MG63 (cell line): Measurements from ENCODE around the gene FAM98C. TPM values are rescaled to one million over a fixed set of nuclear protein-coding genes. Genes with fewer than 3 reads are reported as not detected.
"Not testable (repeated sequence)": the region's sequence is repeated elsewhere in the genome, so short reads cannot be mapped to it uniquely, and the experiment has no call there.

Source experiments
- DNase-seq: peaks from one replicate; pipeline ENCODE4 v3.0.0-alpha.2; 2020
- H3K27me3 ChIP-seq: fragments of 250-450 bp; sonication (Bioruptor Pico); 2 replicates; pipeline ENCODE4 v1.5.1; 2020; ENCODE audit warnings: mild to moderate bottlenecking, moderate library complexity
- H3K36me3 ChIP-seq: fragments of 250-450 bp; sonication (Bioruptor Pico); 2 replicates; pipeline ENCODE4 v1.5.1; 2020; ENCODE audit warnings: mild to moderate bottlenecking, moderate library complexity
- H3K4me3 ChIP-seq: fragments of 250-450 bp; sonication (Bioruptor Pico); 2 replicates; pipeline ENCODE4 v1.5.1; 2020; ENCODE audit warnings: mild to moderate bottlenecking, moderate library complexity
- H3K9me3 ChIP-seq: fragments of 250-450 bp; sonication (Bioruptor Pico); 2 replicates; pipeline ENCODE4 v1.5.1; 2020; ENCODE audit warnings: mild to moderate bottlenecking, moderate library complexity
- total RNA-seq: library from RNA; depleted of rRNA; stranded (reverse); fragments of >200 nt; shearing (Covaris generic); gene quantifications from 2 replicates; pipeline ENCODE4 v1.2.3, GENCODE V29; 2014; ENCODE audit warnings: low replicate concordance; rRNA removed

Gene FAM98C
- total RNA-seq = 12.7 and 15.3 TPM in 2 replicates

DNA sequence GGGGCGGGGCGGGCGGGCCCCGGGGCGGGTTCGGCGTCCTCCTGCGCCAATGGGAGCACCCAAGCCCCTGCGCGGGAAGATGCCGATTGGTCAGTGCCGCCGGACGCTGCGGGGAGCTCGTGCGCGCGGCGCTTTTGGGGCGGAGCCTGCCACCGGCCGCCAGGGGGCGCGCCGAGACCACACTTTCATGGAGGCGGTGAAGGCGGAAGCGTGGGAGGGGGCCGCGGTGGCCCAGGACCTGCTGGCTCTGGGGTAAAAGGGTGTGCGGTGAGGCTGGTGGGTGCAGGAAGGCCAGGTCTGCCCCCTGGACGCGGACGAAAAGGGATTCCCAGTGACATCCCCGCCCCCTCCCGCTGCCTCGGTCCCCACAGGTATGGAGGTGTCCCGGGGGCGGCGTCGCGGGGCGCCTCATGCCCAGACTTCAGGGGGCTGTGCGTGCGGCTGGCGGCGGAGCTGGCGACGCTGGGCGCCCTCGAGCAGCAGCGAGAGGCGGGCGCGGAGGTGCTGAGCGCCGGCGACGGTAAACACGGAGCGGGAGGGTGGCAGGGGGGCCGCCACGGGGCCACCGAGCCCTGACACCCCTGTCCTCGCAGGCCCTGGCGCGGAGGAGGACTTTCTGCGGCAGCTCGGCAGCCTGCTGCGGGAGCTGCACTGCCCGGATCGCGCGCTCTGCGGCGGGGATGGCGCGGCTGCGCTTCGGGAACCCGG lies at the start of gene FAM98C:
FAM98C (plus strand) TSS at position 127 of the 708 bp plus-strand sequence; CDS start at position 188, 61 bp downstream.
- DNase-seq = peak; percentile 96
- no peaks in the 10 kb centered on the region for H3K9me3 ChIP-seq
- peak within 1 kb of the TSS; percentile 72 for H3K4me3 ChIP-seq
- H3K36me3 ChIP-seq = peaks cover 3% of the 10 kb centered on the region
- no peaks in the 10 kb centered on the region for H3K27me3 ChIP-seq

DNA sequence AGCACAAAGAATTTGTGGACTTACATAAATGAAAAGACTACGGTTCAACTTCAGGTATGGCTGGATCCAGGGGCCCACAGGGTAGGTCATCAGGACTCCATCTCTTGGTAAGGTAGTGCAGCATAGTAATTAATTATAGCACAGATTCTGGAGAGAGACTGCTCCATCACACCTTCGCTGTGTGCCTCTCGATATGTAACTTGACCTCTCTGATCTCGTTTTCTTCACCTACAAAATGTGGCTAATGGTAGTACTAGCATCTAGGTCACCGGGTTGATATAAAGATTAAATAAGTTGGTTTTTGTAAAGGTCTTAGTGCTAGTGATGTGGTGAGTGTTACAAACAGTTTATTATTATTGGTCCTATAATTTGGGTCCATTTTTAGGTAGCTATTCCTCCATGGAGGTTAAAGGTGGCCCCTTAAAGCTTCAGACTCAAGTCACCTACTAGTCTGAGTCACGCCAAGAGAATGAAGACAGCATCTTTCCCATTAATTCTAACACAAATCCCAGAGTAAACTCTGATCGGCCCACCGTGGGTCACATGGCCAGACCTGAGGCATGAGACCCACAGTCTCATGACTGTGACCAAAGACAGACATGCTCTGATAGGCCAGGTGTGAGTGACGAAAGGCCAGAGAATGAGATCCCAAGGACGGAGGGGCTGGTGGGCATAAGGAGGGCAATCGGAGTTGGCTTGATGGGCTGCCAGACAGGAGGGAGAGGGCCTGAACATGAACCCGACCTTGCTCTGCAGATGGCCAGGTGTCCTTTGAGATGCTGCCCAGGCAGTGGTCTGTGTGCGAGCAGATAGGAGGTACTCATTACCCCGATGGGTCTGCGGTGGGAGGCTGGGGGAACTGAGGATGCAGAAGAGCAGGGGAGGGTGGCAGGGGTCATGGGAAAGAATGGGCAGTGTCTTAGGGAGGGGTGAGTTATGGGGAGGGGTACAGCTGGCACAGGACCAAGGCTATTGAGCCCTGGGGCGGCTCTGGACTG lies 46.9 kb upstream of the FAM98C start:
- H3K27me3 ChIP-seq = peaks cover 32% of the 10 kb centered on the region
- no peak overlapping the region for H3K4me3 ChIP-seq
- H3K36me3 ChIP-seq = no peaks in the 10 kb centered on the region
- DNase-seq = no peak
- no peaks in the 10 kb centered on the region for H3K9me3 ChIP-seq

DNA sequence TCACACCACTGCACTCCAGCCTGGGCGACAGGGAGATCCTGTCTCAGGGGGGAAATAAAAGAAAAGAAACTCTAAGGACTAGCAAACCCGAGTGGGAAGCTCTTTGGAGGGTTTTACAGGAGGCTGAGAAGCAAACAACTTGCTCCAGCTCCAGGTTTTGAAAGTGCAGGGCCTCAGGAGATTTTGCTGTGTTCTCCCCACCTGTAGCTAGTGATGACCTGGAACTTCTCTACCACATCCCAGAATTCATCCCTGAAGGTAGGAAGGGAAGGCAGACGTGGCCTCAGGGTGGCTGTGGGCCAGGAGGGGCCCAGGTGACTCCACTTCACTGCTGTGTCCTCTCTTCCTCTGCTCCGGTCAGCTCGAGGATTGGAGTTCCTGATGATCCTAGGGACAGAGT lies 44.8 kb upstream of the FAM98C start:
- no peaks in the 10 kb centered on the region for H3K9me3 ChIP-seq
- peaks cover 39% of the 10 kb centered on the region for H3K27me3 ChIP-seq

DNA sequence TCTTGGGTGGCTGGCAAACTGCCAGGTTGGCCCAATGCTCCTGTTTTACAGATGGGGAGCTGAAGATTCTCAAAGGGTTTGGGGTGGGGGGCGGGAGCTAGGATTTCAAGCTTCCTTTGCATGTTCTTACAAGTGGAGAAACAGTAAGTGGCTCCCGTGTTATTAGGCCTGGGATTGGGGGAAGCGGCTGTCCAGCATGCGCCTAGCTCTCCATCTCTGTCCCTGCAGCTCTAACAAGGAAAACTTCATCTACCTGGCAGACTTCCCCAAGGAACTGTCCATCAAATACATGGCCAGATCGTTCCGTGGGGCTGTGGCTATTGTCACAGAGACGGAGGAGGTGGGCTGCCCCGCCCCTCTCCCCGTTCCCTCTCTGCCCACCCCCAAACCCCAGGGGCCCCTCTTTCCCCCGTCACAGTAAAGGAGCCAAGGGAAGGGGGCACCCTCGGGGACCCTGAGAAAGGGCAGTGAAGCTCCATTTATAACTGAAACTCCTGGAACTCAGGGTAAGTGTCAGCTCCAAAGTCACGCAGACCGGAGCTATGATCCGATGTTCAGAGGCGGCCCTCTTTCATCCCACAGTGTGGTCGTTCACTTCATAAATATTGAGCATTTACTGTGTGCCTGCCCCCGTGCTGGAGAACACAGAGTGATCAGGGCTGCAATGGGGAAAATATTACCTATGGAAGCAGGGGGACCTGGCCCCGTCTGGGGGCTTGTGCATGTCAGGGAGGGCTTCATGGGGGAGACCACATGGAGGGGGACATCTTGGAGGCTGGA lies 43.5 kb upstream of the FAM98C start:
- Histone ChIP-seq H3K9me3 (no peaks in the 10 kb centered on the region), H3K27me3 (peaks cover 39% of the 10 kb centered on the region), H3K4me3 (no peak overlapping the region), H3K36me3 (no peaks in the 10 kb centered on the region)
- no peak for DNase-seq

More for the DNA sequence above, 44.8 kb upstream of the FAM98C start:
- Histone ChIP-seq H3K36me3 (no peaks in the 10 kb centered on the region), H3K4me3 (no peak overlapping the region)
- DNase-seq = no peak

DNA sequence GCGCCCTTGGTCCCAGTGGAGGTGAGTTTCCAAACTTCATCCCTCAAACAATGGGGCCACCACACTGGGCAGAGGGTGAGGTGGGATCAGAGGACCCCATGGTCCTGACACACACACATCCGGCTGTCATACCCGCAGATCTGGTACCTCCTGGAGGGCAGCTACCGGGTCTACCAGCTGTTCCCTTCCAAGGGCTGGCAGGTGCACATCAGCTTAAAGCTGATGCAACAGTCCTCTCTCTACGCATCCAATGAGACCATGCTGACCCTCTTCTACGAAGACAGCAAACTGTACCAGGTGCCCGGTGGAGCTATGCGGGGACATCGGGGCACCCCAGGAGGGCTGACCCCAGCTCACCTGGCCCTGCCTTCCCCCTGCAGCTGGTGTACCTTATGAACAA lies 42.5 kb upstream of the FAM98C start:
- DNase-seq = no peak
- Histone ChIP-seq H3K27me3 (peaks cover 40% of the 10 kb centered on the region), H3K9me3 (no peaks in the 10 kb centered on the region), H3K36me3 (no peaks in the 10 kb centered on the region), H3K4me3 (no peak overlapping the region)

DNA sequence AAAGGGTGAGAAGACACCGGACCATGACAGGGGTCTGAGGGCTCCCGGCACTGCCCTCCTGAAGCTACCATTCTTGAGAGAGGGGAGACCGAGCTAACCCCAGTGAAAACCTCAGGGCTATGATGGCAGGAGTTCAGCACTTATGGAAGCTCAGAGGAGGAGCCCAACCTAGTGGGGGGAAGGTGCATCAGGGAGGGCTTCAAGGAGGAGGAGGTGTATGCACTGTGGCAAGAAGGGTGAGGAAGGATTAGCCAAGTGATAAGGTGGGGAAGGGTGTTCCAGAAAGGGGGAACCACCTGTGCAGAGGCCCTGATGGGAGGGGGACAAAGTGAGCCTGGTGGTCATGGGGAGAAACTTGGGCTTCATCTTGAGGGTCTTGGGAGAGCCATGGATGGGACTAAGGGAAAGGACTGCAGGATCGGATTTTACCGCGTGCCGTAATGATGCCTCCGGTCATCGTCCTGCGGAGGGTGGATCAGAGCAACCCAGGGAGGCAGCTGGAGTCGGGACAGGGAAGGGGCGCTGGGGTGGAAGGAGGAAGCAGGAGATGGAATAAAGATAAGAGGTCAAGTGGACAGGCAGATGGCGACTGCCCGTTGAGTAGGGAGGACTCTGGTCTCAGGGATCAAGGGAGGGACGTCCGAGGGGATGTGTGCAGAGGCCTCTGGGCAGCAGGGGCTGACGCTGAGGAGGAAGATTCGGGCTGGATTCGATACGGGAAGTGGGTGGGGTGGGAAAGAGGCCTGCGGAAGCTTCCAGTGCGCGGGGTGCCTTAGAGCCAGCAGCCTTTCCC lies 41.9 kb upstream of the FAM98C start:
- Histone ChIP-seq H3K36me3 (no peaks in the 10 kb centered on the region), H3K4me3 (peak overlapping the region; percentile 57), H3K27me3 (peaks cover 39% of the 10 kb centered on the region), H3K9me3 (no peaks in the 10 kb centered on the region)
- no peak for DNase-seq

DNA sequence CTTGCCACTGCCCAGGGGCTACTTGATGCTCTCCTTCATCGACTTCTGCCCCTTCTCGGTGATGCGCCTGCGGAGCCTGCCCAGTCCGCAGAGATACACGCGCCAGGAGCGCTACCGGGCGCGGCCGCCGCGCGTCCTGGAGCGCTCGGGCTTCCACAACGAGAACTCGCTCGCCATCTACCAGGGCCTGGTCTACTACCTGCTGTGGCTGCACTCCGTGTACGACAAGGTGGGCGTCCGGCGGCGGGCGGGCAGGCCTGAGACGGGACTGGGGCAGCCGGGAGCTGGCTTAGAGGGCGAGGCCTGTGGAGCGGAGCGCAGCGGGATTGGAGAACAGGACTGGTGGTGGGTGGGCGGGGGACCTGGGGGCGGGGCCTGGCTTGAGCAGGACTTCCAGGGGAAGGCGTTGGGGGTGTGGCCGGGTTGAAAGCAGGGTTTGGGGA lies 41.2 kb upstream of the FAM98C start:
- DNase-seq = peak; percentile 83
- H3K27me3 ChIP-seq = peaks cover 35% of the 10 kb centered on the region
- H3K9me3 ChIP-seq = no peaks in the 10 kb centered on the region
- H3K4me3 ChIP-seq = peak overlapping the region; percentile 57
- H3K36me3 ChIP-seq = no peaks in the 10 kb centered on the region

DNA sequence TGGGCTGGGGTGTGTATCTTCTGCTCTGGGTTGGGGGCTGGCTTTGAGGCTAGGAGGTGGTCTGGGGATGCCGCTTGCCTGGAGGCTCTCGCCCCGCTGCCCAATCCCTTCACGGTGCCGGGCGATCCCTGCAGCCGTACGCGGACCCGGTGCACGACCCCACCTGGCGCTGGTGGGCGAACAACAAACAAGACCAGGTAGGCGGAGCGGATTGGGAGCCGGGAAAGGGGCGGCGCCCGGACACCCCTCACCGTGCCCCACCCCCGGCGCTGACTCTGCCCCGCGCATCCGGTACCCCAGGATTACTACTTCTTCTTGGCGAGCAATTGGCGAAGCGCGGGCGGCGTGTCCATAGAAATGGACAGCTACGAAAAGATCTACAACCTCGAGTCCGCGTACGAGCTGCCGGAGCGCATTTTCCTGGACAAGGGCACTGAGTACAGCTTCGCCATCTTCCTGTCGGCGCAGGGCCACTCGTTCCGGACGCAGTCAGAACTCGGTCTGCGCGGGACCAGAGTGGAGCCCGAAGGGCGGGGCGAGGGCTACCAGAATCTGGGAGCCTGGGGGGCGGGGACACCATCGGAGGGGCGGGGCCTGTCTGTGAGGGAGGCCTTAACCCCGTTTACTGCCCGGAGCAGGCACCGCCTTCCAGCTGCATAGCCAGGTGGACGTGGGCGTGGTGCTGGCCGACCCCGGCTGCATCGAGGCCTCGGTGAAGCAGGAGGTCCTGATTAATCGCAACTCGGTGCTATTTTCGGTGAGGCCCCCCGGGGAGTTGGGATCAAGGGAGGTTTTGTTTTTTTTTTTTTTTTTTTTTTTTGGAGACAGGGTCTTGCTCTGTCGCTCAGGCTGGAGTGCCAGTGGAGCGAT lies 40.6 kb upstream of the FAM98C start:
- peaks cover 31% of the 10 kb centered on the region for H3K27me3 ChIP-seq
- peak; percentile 88 for DNase-seq
- H3K36me3 ChIP-seq = no peaks in the 10 kb centered on the region
- no peaks in the 10 kb centered on the region for H3K9me3 ChIP-seq
- H3K4me3 ChIP-seq = peak overlapping the region; percentile 57

DNA sequence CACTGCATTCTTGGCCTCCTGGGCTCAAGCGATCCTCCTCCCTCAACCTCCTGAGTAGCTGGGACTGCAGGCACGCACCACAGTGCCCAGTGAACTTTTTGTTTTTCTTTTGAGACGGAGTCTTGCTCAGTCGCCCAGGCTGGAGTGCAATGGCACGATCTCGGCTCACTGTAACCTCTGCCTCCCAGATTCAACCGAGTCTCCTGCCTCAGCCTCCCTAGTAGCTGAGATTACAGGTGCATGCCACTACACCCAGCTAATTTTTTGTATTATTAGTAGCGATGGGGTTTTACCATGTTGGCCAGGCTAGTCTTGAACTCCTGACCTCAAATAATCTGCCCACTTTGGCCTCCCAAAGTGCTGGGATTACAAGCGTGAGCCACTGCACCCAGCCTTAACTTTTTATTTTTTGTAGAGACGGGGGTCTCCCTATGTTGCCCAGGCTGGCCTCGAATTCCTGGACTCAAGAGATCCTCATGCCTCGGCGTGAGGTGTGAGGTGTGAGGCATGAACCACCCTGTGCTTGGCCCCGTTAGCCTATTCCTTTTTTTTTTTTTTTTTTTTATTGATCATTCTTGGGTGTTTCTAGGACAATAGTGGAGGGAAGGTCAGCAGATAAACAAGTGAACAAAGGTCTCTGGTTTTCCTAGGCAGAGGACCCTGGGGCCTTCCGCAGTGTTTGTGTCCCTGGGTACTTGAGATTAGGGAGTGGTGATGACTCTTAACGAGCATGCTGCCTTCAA lies 39.8 kb upstream of the FAM98C start:
- Histone ChIP-seq H3K27me3 (peaks cover 31% of the 10 kb centered on the region), H3K4me3 (peak overlapping the region; percentile 57)
- H3K9me3 ChIP-seq, H3K36me3 ChIP-seq, DNase-seq: not testable (repeated sequence)

DNA sequence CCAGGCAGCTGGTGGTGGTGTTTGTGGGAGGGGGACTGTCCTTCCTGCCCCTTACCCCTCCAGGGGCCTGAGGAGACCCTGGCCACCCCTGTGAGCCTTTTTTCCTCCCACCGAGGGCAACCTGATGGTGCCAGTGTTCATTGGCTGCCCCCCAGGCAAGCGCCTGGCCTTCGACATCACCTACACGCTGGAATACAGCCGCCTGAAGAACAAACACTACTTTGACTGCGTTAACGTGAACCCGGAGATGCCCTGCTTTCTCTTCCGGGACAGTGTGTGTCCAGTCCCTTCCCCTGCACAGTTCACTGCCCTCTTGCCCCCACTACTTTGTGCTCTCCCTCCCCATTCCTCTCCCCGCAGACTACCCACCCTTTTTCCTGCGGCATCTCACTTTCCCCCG lies 35.9 kb upstream of the FAM98C start:
- H3K9me3 ChIP-seq = no peaks in the 10 kb centered on the region
- H3K4me3 ChIP-seq = no peak overlapping the region
- peaks cover 2% of the 10 kb centered on the region; the same call in 1 of the 2 replicates for H3K27me3 ChIP-seq
- no peak for DNase-seq
- no peaks in the 10 kb centered on the region for H3K36me3 ChIP-seq

DNA sequence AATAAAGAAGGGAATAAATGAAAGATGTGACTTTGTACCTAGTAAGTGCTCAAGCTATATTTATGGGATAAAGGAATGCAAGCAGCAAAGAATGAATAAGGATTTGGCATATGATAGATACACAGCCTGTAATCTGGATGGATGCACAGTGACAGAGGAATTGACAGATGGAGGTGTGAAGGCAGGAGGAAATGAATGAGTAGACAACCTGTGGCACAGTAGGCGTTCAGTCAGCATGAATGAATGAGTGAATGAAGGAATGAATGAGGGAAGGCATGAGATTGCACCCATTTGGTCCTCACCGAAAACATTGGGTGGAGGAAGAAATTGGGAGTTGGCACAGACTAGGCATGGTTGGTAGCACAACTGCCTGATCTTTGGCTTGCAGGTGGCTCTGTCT lies 33.3 kb upstream of the FAM98C start:
- Histone ChIP-seq H3K4me3 (no peak overlapping the region), H3K36me3 (no peaks in the 10 kb centered on the region), H3K27me3 (peaks cover 2% of the 10 kb centered on the region; the same call in 1 of the 2 replicates), H3K9me3 (no peaks in the 10 kb centered on the region)
- no peak for DNase-seq

DNA sequence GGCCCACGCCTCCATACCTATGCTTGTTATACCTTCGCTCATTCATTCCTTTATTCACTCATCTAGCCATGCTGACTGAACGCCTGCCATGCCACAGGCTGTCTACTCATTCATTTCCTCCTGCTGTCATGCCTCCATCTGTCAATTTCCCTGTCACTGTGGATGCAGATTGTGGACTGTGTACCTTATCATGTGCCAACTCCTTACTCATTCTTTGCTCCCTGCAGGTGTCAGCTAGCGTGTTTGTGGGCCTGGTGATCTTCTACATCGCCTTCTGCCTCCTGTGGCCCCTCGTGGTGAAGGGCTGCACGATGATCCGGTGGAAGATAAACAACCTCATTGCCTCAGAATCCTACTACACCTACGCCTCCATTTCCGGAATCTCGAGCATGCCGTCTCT lies 32.6 kb upstream of the FAM98C start:
- Histone ChIP-seq H3K27me3 (no peaks in the 10 kb centered on the region), H3K4me3 (no peak overlapping the region), H3K36me3 (peaks cover 4% of the 10 kb centered on the region), H3K9me3 (no peaks in the 10 kb centered on the region)
- DNase-seq = no peak

DNA sequence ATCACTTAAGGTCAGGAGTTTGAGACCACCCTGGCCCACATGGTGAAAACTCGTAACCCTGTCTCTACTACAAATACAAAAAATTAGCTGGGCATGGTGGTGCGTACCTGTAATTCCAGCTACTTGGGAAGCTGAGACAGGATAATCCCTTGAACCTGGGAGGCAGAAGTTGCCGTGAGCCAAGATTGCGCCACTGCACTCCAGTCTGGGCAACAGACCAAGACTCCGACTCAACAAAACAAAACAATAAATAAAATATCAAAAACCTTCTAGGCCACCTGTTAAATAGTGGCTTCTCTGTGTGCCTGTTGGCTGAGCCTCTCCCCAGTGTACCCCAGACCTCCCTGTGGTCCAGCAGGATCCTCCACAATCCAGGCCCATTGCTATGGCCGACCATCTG lies 31.8 kb upstream of the FAM98C start:
- DNase-seq = no peak
- Histone ChIP-seq H3K9me3 (no peaks in the 10 kb centered on the region), H3K36me3 (peaks cover 12% of the 10 kb centered on the region), H3K4me3 (no peak overlapping the region), H3K27me3 (no peaks in the 10 kb centered on the region)

DNA sequence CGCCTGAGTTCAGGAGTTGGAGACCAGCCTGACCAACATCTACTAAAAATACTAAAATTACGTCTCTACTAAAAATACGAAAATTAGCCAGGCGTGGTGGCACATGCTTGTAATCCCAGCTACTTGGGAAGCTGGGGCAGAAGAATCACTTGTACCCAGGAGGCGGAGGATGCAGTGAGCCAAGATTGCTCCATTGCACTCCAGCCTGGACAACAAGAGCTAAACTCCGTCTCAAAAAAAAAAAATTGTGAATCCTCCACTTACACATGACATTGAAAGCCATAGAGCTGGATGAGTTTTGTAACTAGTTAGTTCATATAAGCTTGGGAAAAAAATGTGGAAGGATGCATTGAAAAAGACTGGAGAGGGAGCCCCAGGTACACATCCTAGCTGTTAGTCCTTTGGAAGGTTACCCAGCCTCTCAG lies 29.0 kb upstream of the FAM98C start:
- Histone ChIP-seq H3K27me3 (no peaks in the 10 kb centered on the region), H3K36me3 (peaks cover 38% of the 10 kb centered on the region), H3K4me3 (peak overlapping the region; percentile 97), H3K9me3 (no peaks in the 10 kb centered on the region)
- no peak for DNase-seq
